Panc1 (cell line): ENCODE results near the gene NAPSA.

Experiments
- POLR2AphosphoS5 ChIP-seq: IDR thresholded peaks from 2 replicates; pipeline ENCODE4 v1.6.1; 2012; ENCODE audit warnings: mild to moderate bottlenecking, low read depth, low read length, moderate library complexity
- SIN3A ChIP-seq: IDR thresholded peaks from 2 replicates; pipeline ENCODE4 v1.6.1; 2012; ENCODE audit warnings: low read depth, mild to moderate bottlenecking, low read length, moderate library complexity, borderline replicate concordance; ENCODE audit not compliant: insufficient read depth
- TCF7L2 ChIP-seq: IDR thresholded peaks from 2 replicates; pipeline ENCODE4 v1.6.1; 2011; ENCODE audit warnings: mild to moderate bottlenecking, low read depth, low read length, inconsistent platforms
- TF ChIP-seq, protein P1 (sequence below): fragments of 450-650 bp; IDR thresholded peaks from 2 replicates; pipeline ENCODE4 v1.5.1; 2017; ENCODE audit warnings: mild to moderate bottlenecking
- TF ChIP-seq, protein P2 (sequence below), 2 experiments: IDR thresholded peaks; 2 replicates each; pipeline ENCODE4 v1.6.1; 2011 to 2012; ENCODE audit warnings: low read depth in 2 of 2, control low read depth in 1 of 2, low read length in 1 of 2, mild to moderate bottlenecking in 1 of 2, moderate library complexity in 1 of 2; ENCODE audit not compliant: insufficient read depth in 1 of 2

GRCh38 chr19:50322234-50322633, 43.2 kb downstream of the NAPSA start:
- TF ChIP-seq, protein P1, sequence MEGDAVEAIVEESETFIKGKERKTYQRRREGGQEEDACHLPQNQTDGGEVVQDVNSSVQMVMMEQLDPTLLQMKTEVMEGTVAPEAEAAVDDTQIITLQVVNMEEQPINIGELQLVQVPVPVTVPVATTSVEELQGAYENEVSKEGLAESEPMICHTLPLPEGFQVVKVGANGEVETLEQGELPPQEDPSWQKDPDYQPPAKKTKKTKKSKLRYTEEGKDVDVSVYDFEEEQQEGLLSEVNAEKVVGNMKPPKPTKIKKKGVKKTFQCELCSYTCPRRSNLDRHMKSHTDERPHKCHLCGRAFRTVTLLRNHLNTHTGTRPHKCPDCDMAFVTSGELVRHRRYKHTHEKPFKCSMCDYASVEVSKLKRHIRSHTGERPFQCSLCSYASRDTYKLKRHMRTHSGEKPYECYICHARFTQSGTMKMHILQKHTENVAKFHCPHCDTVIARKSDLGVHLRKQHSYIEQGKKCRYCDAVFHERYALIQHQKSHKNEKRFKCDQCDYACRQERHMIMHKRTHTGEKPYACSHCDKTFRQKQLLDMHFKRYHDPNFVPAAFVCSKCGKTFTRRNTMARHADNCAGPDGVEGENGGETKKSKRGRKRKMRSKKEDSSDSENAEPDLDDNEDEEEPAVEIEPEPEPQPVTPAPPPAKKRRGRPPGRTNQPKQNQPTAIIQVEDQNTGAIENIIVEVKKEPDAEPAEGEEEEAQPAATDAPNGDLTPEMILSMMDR: no peak
- TF ChIP-seq, protein P2, sequence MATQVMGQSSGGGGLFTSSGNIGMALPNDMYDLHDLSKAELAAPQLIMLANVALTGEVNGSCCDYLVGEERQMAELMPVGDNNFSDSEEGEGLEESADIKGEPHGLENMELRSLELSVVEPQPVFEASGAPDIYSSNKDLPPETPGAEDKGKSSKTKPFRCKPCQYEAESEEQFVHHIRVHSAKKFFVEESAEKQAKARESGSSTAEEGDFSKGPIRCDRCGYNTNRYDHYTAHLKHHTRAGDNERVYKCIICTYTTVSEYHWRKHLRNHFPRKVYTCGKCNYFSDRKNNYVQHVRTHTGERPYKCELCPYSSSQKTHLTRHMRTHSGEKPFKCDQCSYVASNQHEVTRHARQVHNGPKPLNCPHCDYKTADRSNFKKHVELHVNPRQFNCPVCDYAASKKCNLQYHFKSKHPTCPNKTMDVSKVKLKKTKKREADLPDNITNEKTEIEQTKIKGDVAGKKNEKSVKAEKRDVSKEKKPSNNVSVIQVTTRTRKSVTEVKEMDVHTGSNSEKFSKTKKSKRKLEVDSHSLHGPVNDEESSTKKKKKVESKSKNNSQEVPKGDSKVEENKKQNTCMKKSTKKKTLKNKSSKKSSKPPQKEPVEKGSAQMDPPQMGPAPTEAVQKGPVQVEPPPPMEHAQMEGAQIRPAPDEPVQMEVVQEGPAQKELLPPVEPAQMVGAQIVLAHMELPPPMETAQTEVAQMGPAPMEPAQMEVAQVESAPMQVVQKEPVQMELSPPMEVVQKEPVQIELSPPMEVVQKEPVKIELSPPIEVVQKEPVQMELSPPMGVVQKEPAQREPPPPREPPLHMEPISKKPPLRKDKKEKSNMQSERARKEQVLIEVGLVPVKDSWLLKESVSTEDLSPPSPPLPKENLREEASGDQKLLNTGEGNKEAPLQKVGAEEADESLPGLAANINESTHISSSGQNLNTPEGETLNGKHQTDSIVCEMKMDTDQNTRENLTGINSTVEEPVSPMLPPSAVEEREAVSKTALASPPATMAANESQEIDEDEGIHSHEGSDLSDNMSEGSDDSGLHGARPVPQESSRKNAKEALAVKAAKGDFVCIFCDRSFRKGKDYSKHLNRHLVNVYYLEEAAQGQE (IDR thresholded peaks at IDR 0.05; ENCODE audit: insufficient read depth in 1 of 2, low read depth in 2 of 2, low read length in 1 of 2): no peak
- TF ChIP-seq POLR2AphosphoS5 (no peak), TCF7L2 (no peak), SIN3A (no peak)
